H9 (cell line): ENCODE measurements around the gene NINJ1. TPM values are rescaled to one million over a fixed set of nuclear protein-coding genes. Genes with fewer than 3 reads are reported as not detected.

Source experiments
- DNase-seq: peaks from one replicate; pipeline ENCODE4 v3.0.0-alpha.2; 2017
- H2AFZ ChIP-seq: one replicate; pipeline ENCODE4 v1.6.1; 2013; ENCODE audit warnings: mild to moderate bottlenecking, low read length, control low read depth, moderate library complexity
- H2AK5ac ChIP-seq: 2 replicates; pipeline ENCODE4 v1.6.1; 2013; ENCODE audit warnings: low read length, control low read depth, mixed read lengths; ENCODE audit not compliant: insufficient read length
- H2BK120ac ChIP-seq: one replicate; pipeline ENCODE4 v1.6.1; 2013; ENCODE audit warnings: low read depth, mild to moderate bottlenecking, low read length, control low read depth, inconsistent platforms; ENCODE audit not compliant: poor library complexity, severe bottlenecking
- H2BK12ac ChIP-seq: 2 replicates; pipeline ENCODE4 v1.6.1; 2013; ENCODE audit warnings: low read length, control low read depth, mixed read lengths, low read depth; ENCODE audit not compliant: insufficient read length
- H2BK15ac ChIP-seq: 2 replicates; pipeline ENCODE4 v1.6.1; 2013; ENCODE audit warnings: low read depth, low read length, control low read depth
- H2BK20ac ChIP-seq: one replicate; pipeline ENCODE4 v1.6.1; 2013; ENCODE audit warnings: low read depth, mild to moderate bottlenecking, low read length, control low read depth, inconsistent platforms; ENCODE audit not compliant: poor library complexity, severe bottlenecking
- H2BK5ac ChIP-seq: 2 replicates; pipeline ENCODE4 v1.6.1; 2013; ENCODE audit warnings: low read length, control low read depth, mixed read lengths; ENCODE audit not compliant: insufficient read length
- H3K14ac ChIP-seq: 2 replicates; pipeline ENCODE4 v1.6.1; 2013; ENCODE audit warnings: low read length, control low read depth; ENCODE audit not compliant: insufficient read depth
- H3K18ac ChIP-seq: 2 replicates; pipeline ENCODE4 v1.6.1; 2013; ENCODE audit warnings: low read depth, mild to moderate bottlenecking, mixed read lengths, low read length, control low read depth; ENCODE audit not compliant: insufficient read length
- H3K23ac ChIP-seq: 2 replicates; pipeline ENCODE4 v1.6.1; 2013; ENCODE audit warnings: low read length, control low read depth, mixed read lengths, low read depth; ENCODE audit not compliant: insufficient read length
- H3K23me2 ChIP-seq: 2 replicates; pipeline ENCODE4 v1.6.1; 2013; ENCODE audit warnings: low read depth, mild to moderate bottlenecking, mixed read lengths, low read length, control low read depth; ENCODE audit not compliant: insufficient read length, poor library complexity, severe bottlenecking
- H3K27ac ChIP-seq: 2 replicates; pipeline ENCODE4 v1.5.1; 2013; ENCODE audit warnings: low read length, control low read depth, mixed read lengths, low read depth; ENCODE audit not compliant: insufficient read length
- H3K27me3 ChIP-seq: 2 replicates; pipeline ENCODE4 v1.6.1; 2013; ENCODE audit warnings: low read length, control low read depth, inconsistent platforms; ENCODE audit not compliant: insufficient read depth
- H3K4ac ChIP-seq: 2 replicates; pipeline ENCODE4 v1.6.1; 2013; ENCODE audit warnings: low read depth, mild to moderate bottlenecking, control low read depth, inconsistent platforms, low read length, moderate library complexity
- H3K4me1 ChIP-seq: 2 replicates; pipeline ENCODE4 v1.6.1; 2013; ENCODE audit warnings: low read length, control low read depth, inconsistent platforms; ENCODE audit not compliant: insufficient read depth
- H3K4me2 ChIP-seq: 2 replicates; pipeline ENCODE4 v1.6.1; 2013; ENCODE audit warnings: low read length, control low read depth, mixed read lengths; ENCODE audit not compliant: insufficient read length, insufficient read depth
- H3K56ac ChIP-seq: 2 replicates; pipeline ENCODE4 v1.6.1; 2013; ENCODE audit warnings: low read depth, mild to moderate bottlenecking, mixed read lengths, low read length, control low read depth; ENCODE audit not compliant: insufficient read length
- H3K79me1 ChIP-seq: 2 replicates; pipeline ENCODE4 v1.6.1; 2013; ENCODE audit warnings: low read depth, mild to moderate bottlenecking, moderate library complexity, low read length, control low read depth, inconsistent platforms; ENCODE audit not compliant: insufficient read depth, poor library complexity, severe bottlenecking
- H3K79me2 ChIP-seq: 2 replicates; pipeline ENCODE4 v1.6.1; 2013; ENCODE audit warnings: low read length, control low read depth, inconsistent platforms; ENCODE audit not compliant: insufficient read depth
- H3K9ac ChIP-seq: 2 replicates; pipeline ENCODE4 v1.6.1; 2013; ENCODE audit warnings: low read length, control low read depth, mixed read lengths; ENCODE audit not compliant: insufficient read length; ENCODE audit errors: extremely low read depth
- H3K9me3 ChIP-seq: one replicate; pipeline ENCODE4 v1.6.1; 2013; ENCODE audit warnings: low read depth, low read length, inconsistent platforms; ENCODE audit not compliant: control insufficient read depth
- H3T11ph ChIP-seq: one replicate; pipeline ENCODE4 v1.6.1; 2013; ENCODE audit warnings: mild to moderate bottlenecking, low read length, control low read depth, inconsistent platforms
- H4K20me1 ChIP-seq: one replicate; pipeline ENCODE4 v1.6.1; 2013; ENCODE audit not compliant: control insufficient read depth, insufficient read length, insufficient read depth
- H4K5ac ChIP-seq: 2 replicates; pipeline ENCODE4 v1.6.1; 2013; ENCODE audit warnings: low read depth, mild to moderate bottlenecking, mixed read lengths, low read length, control low read depth; ENCODE audit not compliant: insufficient read length
- H4K8ac ChIP-seq: replicated peaks from 2 replicates; pipeline ENCODE4 v1.6.1; 2013; ENCODE audit warnings: low read length, control low read depth, mixed read lengths, low read depth; ENCODE audit not compliant: insufficient read length
- H4K91ac ChIP-seq: 2 replicates; pipeline ENCODE4 v1.6.1; 2013; ENCODE audit warnings: low read depth, mild to moderate bottlenecking, moderate library complexity, mixed read lengths, low read length, control low read depth; ENCODE audit not compliant: insufficient read length
- H3K27ac Mint-ChIP-seq, 3 experiments: 2 replicates in 2 of 3; 3 replicates in 1 of 3; pipeline ENCODE4 v1.8.0; 2020 to 2021; ENCODE audit warnings: mixed read lengths in 3 of 3, mild to moderate bottlenecking in 1 of 3, moderate library complexity in 1 of 3
- H3K27me3 Mint-ChIP-seq: 2 replicates; pipeline ENCODE4 v1.8.0; 2021; ENCODE audit warnings: low read depth, mild to moderate bottlenecking, moderate library complexity, mixed read lengths
- H3K36me3 Mint-ChIP-seq, 3 experiments: 2 replicates in 2 of 3; 3 replicates in 1 of 3; pipeline ENCODE4 v1.8.0; 2020 to 2021; ENCODE audit warnings: low read depth in 3 of 3, mixed read lengths in 3 of 3; ENCODE audit not compliant: insufficient read depth in 1 of 3
- H3K4me1 Mint-ChIP-seq, 2 experiments: 2 replicates each; pipeline ENCODE4 v1.8.0; 2020; ENCODE audit warnings: mixed read lengths in 2 of 2
- H3K4me3 Mint-ChIP-seq, 2 experiments: 2 replicates in 1 of 2; 3 replicates in 1 of 2; pipeline ENCODE4 v1.8.0; 2020 to 2021; ENCODE audit warnings: mild to moderate bottlenecking in 2 of 2, mixed read lengths in 2 of 2, moderate library complexity in 1 of 2
- H3K9me3 Mint-ChIP-seq, 2 experiments: 2 replicates in 1 of 2; 3 replicates in 1 of 2; pipeline ENCODE4 v1.8.0; 2020; ENCODE audit warnings: mild to moderate bottlenecking in 2 of 2, mixed read lengths in 2 of 2, moderate library complexity in 1 of 2
- WGBS: extraction: QIAGEN DNeasy Blood & Tissue Kit; methylation state at CpG from one replicate; pipeline ENCODE4 v1.1.7; 2013; ENCODE audit warnings: missing lambda C conversion rate, low lambda C conversion rate, mixed read lengths; ENCODE audit not compliant: insufficient read length; ENCODE audit errors: extremely low coverage; 5-methylcytosine and 5-hydroxymethylcytosine counted together
- total RNA-seq: library from RNA; stranded (reverse); gene quantifications from 2 replicates; pipeline ENCODE4 v1.2.1, GENCODE V29; 2021
- TF ChIP-seq, protein P1 (sequence below): fragments of 200-600 bp; sonication (generic); conservative IDR thresholded peaks from 3 replicates; pipeline ENCODE4 v1.8.0; 2021; ENCODE audit warnings: antibody characterized with exemption, mild to moderate bottlenecking

The NINJ1 gene
- total RNA-seq, 1 experiment from 2014 or later: 28.9 TPM

DNA sequence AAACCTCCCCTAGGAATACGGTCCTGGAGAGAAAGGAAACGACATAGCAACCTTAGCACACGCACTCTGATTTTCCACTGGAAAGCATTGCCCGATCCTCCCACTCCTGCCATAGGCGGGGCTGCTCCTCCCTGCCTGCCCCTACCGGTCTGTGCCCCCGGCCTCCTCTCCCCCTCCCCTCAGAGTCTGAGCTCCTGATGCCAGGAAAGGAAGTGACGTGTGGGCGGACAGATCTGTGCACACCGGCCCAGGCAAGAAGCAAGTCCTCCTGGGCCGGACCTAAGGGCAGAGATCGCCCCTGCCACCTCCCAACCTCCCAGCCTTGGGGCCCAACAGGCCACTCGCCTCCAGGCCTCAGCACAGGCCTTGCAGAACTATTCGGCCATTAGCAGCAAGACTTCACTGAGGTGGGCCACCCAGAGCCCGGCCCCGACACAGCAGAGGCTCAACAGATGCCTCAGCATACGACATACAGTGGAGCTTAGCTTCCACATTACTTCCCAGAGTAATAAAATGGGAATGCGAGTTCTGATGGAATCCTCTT lies 7.2 kb downstream of the NINJ1 start:
- peak overlapping the region in 2 of 3 experiments; percentile 32 to 75; a peak in 3 of 7 replicates for H3K27ac Mint-ChIP-seq
- Histone ChIP-seq H4K5ac (no peak overlapping the region), H3K79me1 (no peaks in the 10 kb centered on the region), H3K79me2 (no peaks in the 10 kb centered on the region), H3K18ac (no peak overlapping the region), H2BK20ac (no peak overlapping the region), H4K20me1 (no peaks in the 10 kb centered on the region), H3K9me3 (no peaks in the 10 kb centered on the region), H2BK12ac (no peak overlapping the region), H3K27ac (no peak overlapping the region), H3K23me2 (no peaks in the 10 kb centered on the region), H3K4me1 (no peaks in the 10 kb centered on the region), H2BK15ac (no peak overlapping the region), H3K56ac (no peak overlapping the region), H3K27me3 (no peaks in the 10 kb centered on the region), H2BK120ac (no peak overlapping the region), H3T11ph (no peak overlapping the region), H3K23ac (no peak overlapping the region), H3K9ac (no peak overlapping the region), H2AFZ (no peak overlapping the region), H3K14ac (no peak overlapping the region; the same call in 1 of the 2 replicates), H3K4ac (no peak overlapping the region), H3K4me2 (no peak overlapping the region), H2AK5ac (no peak overlapping the region), H2BK5ac (no peak overlapping the region), H4K8ac (no peak overlapping the region), H4K91ac (no peak overlapping the region)
- peaks cover 10 to 25% of the 10 kb centered on the region in 2 experiments for H3K4me1 Mint-ChIP-seq
- H3K27me3 Mint-ChIP-seq: no peaks in the 10 kb centered on the region
- TF ChIP-seq, protein P1, sequence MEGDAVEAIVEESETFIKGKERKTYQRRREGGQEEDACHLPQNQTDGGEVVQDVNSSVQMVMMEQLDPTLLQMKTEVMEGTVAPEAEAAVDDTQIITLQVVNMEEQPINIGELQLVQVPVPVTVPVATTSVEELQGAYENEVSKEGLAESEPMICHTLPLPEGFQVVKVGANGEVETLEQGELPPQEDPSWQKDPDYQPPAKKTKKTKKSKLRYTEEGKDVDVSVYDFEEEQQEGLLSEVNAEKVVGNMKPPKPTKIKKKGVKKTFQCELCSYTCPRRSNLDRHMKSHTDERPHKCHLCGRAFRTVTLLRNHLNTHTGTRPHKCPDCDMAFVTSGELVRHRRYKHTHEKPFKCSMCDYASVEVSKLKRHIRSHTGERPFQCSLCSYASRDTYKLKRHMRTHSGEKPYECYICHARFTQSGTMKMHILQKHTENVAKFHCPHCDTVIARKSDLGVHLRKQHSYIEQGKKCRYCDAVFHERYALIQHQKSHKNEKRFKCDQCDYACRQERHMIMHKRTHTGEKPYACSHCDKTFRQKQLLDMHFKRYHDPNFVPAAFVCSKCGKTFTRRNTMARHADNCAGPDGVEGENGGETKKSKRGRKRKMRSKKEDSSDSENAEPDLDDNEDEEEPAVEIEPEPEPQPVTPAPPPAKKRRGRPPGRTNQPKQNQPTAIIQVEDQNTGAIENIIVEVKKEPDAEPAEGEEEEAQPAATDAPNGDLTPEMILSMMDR: no peak
- DNase-seq: peak; percentile 54
- no peak overlapping the region; a peak in 1 of 5 replicates for H3K4me3 Mint-ChIP-seq
- H3K9me3 Mint-ChIP-seq: no peaks in the 10 kb centered on the region
- no CpG with 5 or more reads among the region's 18 CpGs for WGBS
- H3K36me3 Mint-ChIP-seq: peaks cover 4 to 13% (median 10%) of the 10 kb centered on the region in 3 experiments; a peak in 4 of 7 replicates
